DND-41 (cell line): Measurements from ENCODE around the gene ZNF699.
"Not testable (repeated sequence)": the region's sequence is repeated elsewhere in the genome, so short reads cannot be mapped to it uniquely, and the experiment has no call there.

ENCODE experiments used
- CTCF ChIP-seq: IDR thresholded peaks from 2 replicates; pipeline ENCODE4 v1.5.1; 2012; ENCODE audit warnings: borderline replicate concordance, low read length, moderate library complexity, mild to moderate bottlenecking; ENCODE audit not compliant: poor library complexity, severe bottlenecking; ENCODE audit errors: extremely low read depth
- EZH2 ChIP-seq: IDR thresholded peaks from 3 replicates; pipeline ENCODE4 v1.6.1; 2012; ENCODE audit warnings: borderline replicate concordance, low read depth, mild to moderate bottlenecking, moderate library complexity, low read length, inconsistent platforms; ENCODE audit not compliant: severe bottlenecking

- TF ChIP-seq CTCF, EZH2: not testable (repeated sequence)
Measured at GRCh38 chr19:9322201-9322600, 12.6 kb upstream of the ZNF699 start.
